HG02610 (cell line): ENCODE data around the gene MSH6.

Source experiments
- ATAC-seq: cut with Tn5 transposase; IDR thresholded peaks from one replicate; pipeline ENCODE4 v1.9.1; 2021; ENCODE audit warnings: mild to moderate bottlenecking, moderate library complexity; ENCODE audit not compliant: unreplicated experiment

MSH6 gene

GRCh38 chr2:47778698-47779425, 4.1 kb upstream of the MSH6 start:
- no peak for ATAC-seq

- ATAC-seq, result no peak
Observed at GRCh38 chr2:47779426-47779790, 3.5 kb upstream of the MSH6 start.

GRCh38 chr2:47782381-47782670, 619 bp upstream of the MSH6 start:
- ATAC-seq, result no peak

GRCh38 chr2:47783486-47784351, 774 bp downstream of the MSH6 start:
- peak; percentile 20 for ATAC-seq

GRCh38 chr2:47784352-47784851, 1.5 kb downstream of the MSH6 start:
- ATAC-seq, result no peak

GRCh38 chr2:47785986-47786385, 3.0 kb downstream of the MSH6 start:
- no peak for ATAC-seq

- no peak for ATAC-seq
Observed at GRCh38 chr2:47796090-47796697, 13.2 kb downstream of the MSH6 start.

GRCh38 chr2:47798631-47799030, 15.7 kb downstream of the MSH6 start:
- no peak for ATAC-seq

GRCh38 chr2:47799031-47799609, 16.2 kb downstream of the MSH6 start:
- no peak for ATAC-seq

GRCh38 chr2:47801118-47801517, 18.2 kb downstream of the MSH6 start:
- ATAC-seq, result no peak

- ATAC-seq, result no peak
Observed at GRCh38 chr2:47803363-47803762, 20.4 kb downstream of the MSH6 start.

- ATAC-seq, result no peak
Observed at GRCh38 chr2:47803770-47804169, 20.8 kb downstream of the MSH6 start.

GRCh38 chr2:47805850-47806249, 22.9 kb downstream of the MSH6 start:
- no peak for ATAC-seq

- ATAC-seq, result no peak
Observed at GRCh38 chr2:47808614-47809013, 25.7 kb downstream of the MSH6 start.

GRCh38 chr2:47809903-47810302, 27.0 kb downstream of the MSH6 start:
- no peak for ATAC-seq

- ATAC-seq, result no peak
Observed at GRCh38 chr2:47810850-47811249, 27.9 kb downstream of the MSH6 start.

GRCh38 chr2:47811668-47812067, 28.7 kb downstream of the MSH6 start:
- no peak for ATAC-seq

- ATAC-seq, result peak; percentile 95
Observed at GRCh38 chr2:47815764-47816163, 32.8 kb downstream of the MSH6 start.

- no peak for ATAC-seq
Observed at GRCh38 chr2:47818777-47819176, 35.8 kb downstream of the MSH6 start.

GRCh38 chr2:47819834-47820233, 36.9 kb downstream of the MSH6 start:
- no peak for ATAC-seq

- no peak for ATAC-seq
Observed at GRCh38 chr2:47822518-47822917, 39.6 kb downstream of the MSH6 start.
